IMR-90 (cell line): ENCODE results near the gene SYNGR4.

Experiments used
- BHLHE40 ChIP-seq: fragments of 150-350 bp; IDR thresholded peaks from 2 replicates; pipeline ENCODE4 v1.6.1; 2016; ENCODE audit warnings: mild to moderate bottlenecking, low read depth, low read length
- CTCF ChIP-seq: conservative IDR thresholded peaks from 2 replicates; pipeline ENCODE4 v1.5.1; 2012; ENCODE audit warnings: mild to moderate bottlenecking, low read depth, low read length, improper control_type of control experiment
- MXI1 ChIP-seq: IDR thresholded peaks from 2 replicates; pipeline ENCODE4 v1.6.1; 2012; ENCODE audit warnings: low read depth, mild to moderate bottlenecking, low read length, moderate library complexity, borderline replicate concordance
- POLR2A ChIP-seq: IDR thresholded peaks from 2 replicates; pipeline ENCODE4 v1.6.1; 2012; ENCODE audit warnings: mild to moderate bottlenecking, low read depth, low read length
- RAD21 ChIP-seq: IDR thresholded peaks from 2 replicates; pipeline ENCODE4 v1.6.1; 2012; ENCODE audit warnings: low read length, improper control_type of control experiment
- RFX5 ChIP-seq: IDR thresholded peaks from 2 replicates; pipeline ENCODE4 v1.8.0; 2012; ENCODE audit warnings: low read depth, mild to moderate bottlenecking, low read length, moderate library complexity
- USF2 ChIP-seq: fragments of 150-350 bp; IDR thresholded peaks from 2 replicates; pipeline ENCODE4 v1.6.1; 2017; ENCODE audit warnings: mild to moderate bottlenecking, antibody characterized with exemption, low read length, low read depth

- TF ChIP-seq RAD21 (no peak), CTCF (no peak), USF2 (no peak), MXI1 (no peak), POLR2A (no peak), RFX5 (no peak), BHLHE40 (no peak)
Observed at GRCh38 chr19:48398375-48399235, 34.4 kb downstream of the SYNGR4 start.
